Thyroid gland (tissue), 4 donors: ENCODE data around the gene SDHA. TPM values are rescaled to one million over a fixed set of nuclear protein-coding genes. Genes with fewer than 3 reads are reported as not detected.

Source experiments
- DNase-seq, 2 donors: peaks; one replicate each; pipeline ENCODE4 v3.0.0-alpha.2; 2019
- H3K27ac ChIP-seq, 3 donors: fragments of 200-600 bp; sonication (generic); 1 replicate in 2 of 3; 2 replicates in 1 of 3; pipeline ENCODE4 v1.5.1; 2016 to 2019; ENCODE audit warnings: mild to moderate bottlenecking in 1 of 3, moderate library complexity in 1 of 3
- H3K27me3 ChIP-seq: fragments of 200-600 bp; sonication (generic); one replicate; pipeline ENCODE4 v1.5.1; 2019
- H3K36me3 ChIP-seq, 2 donors: fragments of 200-600 bp; sonication (generic); one replicate each; pipeline ENCODE4 v1.5.1; 2016 to 2019
- H3K4me1 ChIP-seq, 2 donors: fragments of 200-600 bp; sonication (generic); one replicate each; pipeline ENCODE4 v1.5.1; 2017 to 2019
- H3K4me3 ChIP-seq, 3 donors: fragments of 200-600 bp; sonication (generic); replicated peaks in 1 of 3; 1 replicate in 2 of 3; 2 replicates in 1 of 3; pipeline ENCODE4 v1.5.1; 2016; ENCODE audit warnings: mild to moderate bottlenecking in 1 of 3
- H3K9me3 ChIP-seq: fragments of 200-600 bp; sonication (generic); one replicate; pipeline ENCODE4 v1.5.1; 2017
- CTCF ChIP-seq, 6 experiments: fragments of 200-600 bp in 3 of 6; fragments of 450-650 bp in 3 of 6; sonication (generic) in 3 of 6; IDR thresholded peaks; one replicate each; pipeline ENCODE4 v1.5.1; 2016 to 2019; ENCODE audit warnings: antibody characterized with exemption in 6 of 6, mild to moderate bottlenecking in 2 of 6, inconsistent platforms in 1 of 6, moderate library complexity in 1 of 6
- POLR2A ChIP-seq, 2 donors: fragments of 450-650 bp; IDR thresholded peaks; one replicate each; pipeline ENCODE4 v1.6.1; 2017; ENCODE audit warnings: antibody characterized with exemption in 2 of 2, mild to moderate bottlenecking in 2 of 2, moderate library complexity in 1 of 2
- WGBS, 2 donors: methylation state at CpG; one replicate each; pipeline ENCODE4 v1.1.5; 2017; 5-methylcytosine and 5-hydroxymethylcytosine counted together
- intact Hi-C: fragments of 100-400 bp; cut with DNase I; formaldehyde crosslinking; loops from one replicate; pipeline ENCODE4 v1.15.1; 2023
- total RNA-seq, 4 donors: library from RNA; depleted of rRNA; stranded (reverse); fragments of >200 nt; gene quantifications; one replicate each; pipeline ENCODE4 v1.2.3, GENCODE V29; 2016

The SDHA gene
- total RNA-seq, 4 donors from 2014 or later: 86.9 to 102 (median 92.2) TPM

GRCh38 chr5:186091-187041 lies 31.8 kb upstream of the SDHA start:
- TF ChIP-seq POLR2A (IDR thresholded peaks at IDR 0.05) (no peak), CTCF (IDR thresholded peaks at IDR 0.05) (no peak)
- Histone ChIP-seq H3K9me3 (no peaks in the 10 kb centered on the region), H3K4me1 (peaks cover 10 to 21% of the 10 kb centered on the region in 2 donors), H3K27ac (no peak overlapping the region), H3K27me3 (no peaks in the 10 kb centered on the region), H3K4me3 (no peak overlapping the region), H3K36me3 (no peaks in the 10 kb centered on the region)
- 79 to 81% methylated on average over 11 to 19 of the region's 28 CpGs for WGBS, 2 donors
- intact Hi-C loops: no loop called here
- no peak for DNase-seq

- intact Hi-C loops: no loop called here
These were observed 31.1 kb upstream of the SDHA start for GRCh38 chr5:187042-187431.

GRCh38 chr5:187617-188451 lies 30.3 kb upstream of the SDHA start:
- Histone ChIP-seq H3K4me3 (no peak overlapping the region), H3K36me3 (no peaks in the 10 kb centered on the region), H3K27me3 (no peaks in the 10 kb centered on the region), H3K9me3 (no peaks in the 10 kb centered on the region), H3K27ac (no peak overlapping the region), H3K4me1 (peaks cover 14 to 25% of the 10 kb centered on the region in 2 donors)
- intact Hi-C loops: no loop called here
- DNase-seq: no peak
- WGBS, 2 donors: 47 to 74% methylated on average over 7 of the region's 21 CpGs
- no peak for TF ChIP-seq POLR2A (IDR thresholded peaks at IDR 0.05)
- TF ChIP-seq CTCF (IDR thresholded peaks at IDR 0.05): no peak

More at GRCh38 chr5:187042-187431, 31.1 kb upstream of the SDHA start:
- Histone ChIP-seq H3K27me3 (no peaks in the 10 kb centered on the region), H3K36me3 (no peaks in the 10 kb centered on the region), H3K27ac (no peak overlapping the region), H3K4me1 (peaks cover 14 to 25% of the 10 kb centered on the region in 2 donors), H3K9me3 (no peaks in the 10 kb centered on the region), H3K4me3 (no peak overlapping the region)
- TF ChIP-seq POLR2A (IDR thresholded peaks at IDR 0.05) (no peak), CTCF (IDR thresholded peaks at IDR 0.05) (no peak)
- 20 to 82% methylated on average over 2 to 13 of the region's 13 CpGs for WGBS, 2 donors
- DNase-seq: no peak

- intact Hi-C loops: no loop called here
- Histone ChIP-seq H3K9me3 (no peaks in the 10 kb centered on the region), H3K4me1 (peaks cover 14 to 25% of the 10 kb centered on the region in 2 donors), H3K36me3 (no peaks in the 10 kb centered on the region), H3K27ac (no peak overlapping the region), H3K4me3 (no peak overlapping the region), H3K27me3 (no peaks in the 10 kb centered on the region)
- 41 to 46% methylated on average over 18 to 24 of the region's 37 CpGs for WGBS, 2 donors
- peak; percentile 86 to 90 for DNase-seq
- TF ChIP-seq CTCF (IDR thresholded peaks at IDR 0.05): peak; percentile 82 to 98 (median 91)
- no peak for TF ChIP-seq POLR2A (IDR thresholded peaks at IDR 0.05)
These were observed 29.3 kb upstream of the SDHA start for GRCh38 chr5:188488-189481.
